DMS 273 treated with DMSO at 0.1 percent for 48 hours (cell line): ENCODE measurements around the gene EBI3.
A peak's percentile ranks its signal among the peaks of the same experiment; 100 is the strongest.
"Not testable (repeated sequence)": the region's sequence is repeated elsewhere in the genome, so short reads cannot be mapped to it uniquely, and the experiment has no call there.

Source experiments
- DNase-seq: peaks from one replicate; lab custom pipeline; 2025; lab: John Stamatoyannopoulos, UW

The EBI3 gene

GRCh38 chr19:4278010-4278409 lies 48.7 kb downstream of the EBI3 start:
- DNase-seq = no peak

GRCh38 chr19:4278419-4279266 lies 49.3 kb downstream of the EBI3 start, which contains the start of gene SHD:
TSS of gene SHD (plus strand) at chr19:4279266. CDS start at chr19:4280064, 798 bp downstream.
- peak; percentile 45 for DNase-seq

- DNase-seq = no peak
These were observed 49.9 kb downstream of the EBI3 start for GRCh38 chr19:4279267-4279529.

- no peak for DNase-seq
These were observed 50.5 kb downstream of the EBI3 start for GRCh38 chr19:4279530-4280422.

- no peak for DNase-seq
These were observed 55.0 kb downstream of the EBI3 start for GRCh38 chr19:4284176-4284958.

GRCh38 chr19:4284974-4285373 lies 55.7 kb downstream of the EBI3 start:
- DNase-seq = no peak

GRCh38 chr19:4286141-4286540 lies 56.8 kb downstream of the EBI3 start:
- not testable (repeated sequence) for DNase-seq
